ENCODE results near the gene CACNA2D1.

The CACNA2D1 gene

DNA sequence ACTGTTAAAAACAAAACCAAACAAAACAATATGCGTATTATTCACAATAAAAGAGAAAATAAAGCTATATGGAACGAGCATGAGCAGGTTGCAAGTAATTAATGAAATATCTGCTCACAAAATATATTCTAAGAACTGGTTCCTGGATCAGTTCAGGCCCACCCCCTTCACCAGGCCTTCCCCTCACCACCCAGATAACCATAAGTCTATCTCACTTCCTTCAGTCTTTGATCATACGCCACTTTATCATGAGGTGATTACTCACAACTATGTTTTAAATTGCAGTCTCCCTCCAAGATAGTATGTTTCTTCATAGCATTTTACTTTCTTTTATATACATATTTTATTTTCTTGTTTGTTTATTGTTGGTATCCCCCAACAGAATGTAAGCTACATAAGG lies 410.7 kb downstream of the CACNA2D1 start:
- H3K9me3 ChIP-seq (ENCODE audit: control insufficient read depth, low read length): no peaks in the 10 kb centered on the region
- H2AFZ ChIP-seq: no peak overlapping the region
- TF ChIP-seq, protein P1, sequence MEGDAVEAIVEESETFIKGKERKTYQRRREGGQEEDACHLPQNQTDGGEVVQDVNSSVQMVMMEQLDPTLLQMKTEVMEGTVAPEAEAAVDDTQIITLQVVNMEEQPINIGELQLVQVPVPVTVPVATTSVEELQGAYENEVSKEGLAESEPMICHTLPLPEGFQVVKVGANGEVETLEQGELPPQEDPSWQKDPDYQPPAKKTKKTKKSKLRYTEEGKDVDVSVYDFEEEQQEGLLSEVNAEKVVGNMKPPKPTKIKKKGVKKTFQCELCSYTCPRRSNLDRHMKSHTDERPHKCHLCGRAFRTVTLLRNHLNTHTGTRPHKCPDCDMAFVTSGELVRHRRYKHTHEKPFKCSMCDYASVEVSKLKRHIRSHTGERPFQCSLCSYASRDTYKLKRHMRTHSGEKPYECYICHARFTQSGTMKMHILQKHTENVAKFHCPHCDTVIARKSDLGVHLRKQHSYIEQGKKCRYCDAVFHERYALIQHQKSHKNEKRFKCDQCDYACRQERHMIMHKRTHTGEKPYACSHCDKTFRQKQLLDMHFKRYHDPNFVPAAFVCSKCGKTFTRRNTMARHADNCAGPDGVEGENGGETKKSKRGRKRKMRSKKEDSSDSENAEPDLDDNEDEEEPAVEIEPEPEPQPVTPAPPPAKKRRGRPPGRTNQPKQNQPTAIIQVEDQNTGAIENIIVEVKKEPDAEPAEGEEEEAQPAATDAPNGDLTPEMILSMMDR (IDR thresholded peaks at IDR 0.05): no peak
- H3K27ac ChIP-seq: no peak overlapping the region
- no peaks in the 10 kb centered on the region for H3K27me3 ChIP-seq (ENCODE audit: control insufficient read depth, insufficient read depth, low read length)
- H3K36me3 ChIP-seq (ENCODE audit: control insufficient read depth, insufficient read depth, low read length): no peaks in the 10 kb centered on the region
- H3K9ac ChIP-seq: no peak overlapping the region
- H3K4me1 ChIP-seq: no peaks in the 10 kb centered on the region
- no peaks in the 10 kb centered on the region for H3K79me2 ChIP-seq
- H3K4me2 ChIP-seq (ENCODE audit: low read length): no peak overlapping the region
- H3K4me3 ChIP-seq (ENCODE audit: low read depth, low read length): no peak overlapping the region

DNA sequence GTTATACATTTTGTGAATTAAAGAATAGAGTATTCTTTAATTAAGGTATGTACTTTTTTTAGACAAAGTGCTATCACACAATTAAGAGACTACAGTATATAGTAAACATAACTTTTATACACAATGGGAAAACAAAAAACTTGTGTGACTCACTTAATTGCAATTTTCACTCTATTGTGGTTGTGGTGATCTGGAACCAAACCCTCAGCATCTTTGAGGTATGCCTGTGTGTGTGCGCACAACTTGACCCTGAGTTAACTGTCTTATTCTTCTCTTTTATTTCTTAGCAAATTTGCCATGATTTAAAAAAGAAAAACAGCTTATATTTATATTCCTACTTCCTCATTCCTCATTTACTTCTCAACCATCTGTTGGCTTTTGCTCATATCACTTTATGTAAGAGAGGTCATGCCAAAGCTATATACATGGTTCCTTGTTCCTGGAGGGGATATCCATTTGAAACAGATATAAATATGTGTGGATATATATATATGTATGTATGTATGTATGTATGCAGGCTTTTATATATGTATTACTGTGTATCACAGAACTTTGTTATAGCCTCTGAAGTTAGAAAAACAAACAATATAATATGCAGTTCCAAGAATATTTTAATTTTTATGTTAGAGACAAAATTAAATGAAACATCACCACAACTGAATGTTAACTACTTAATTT lies 414.2 kb downstream of the CACNA2D1 start:
- H3K9me3 ChIP-seq (ENCODE audit: control insufficient read depth, low read length): no peaks in the 10 kb centered on the region
- TF ChIP-seq, protein P1 (IDR thresholded peaks at IDR 0.05): no peak
- no peak overlapping the region for H2AFZ ChIP-seq
- H3K4me3 ChIP-seq (ENCODE audit: low read depth, low read length): no peak overlapping the region
- no peaks in the 10 kb centered on the region for H3K27me3 ChIP-seq (ENCODE audit: control insufficient read depth, insufficient read depth, low read length)
- no peak overlapping the region for H3K9ac ChIP-seq
- H3K4me1 ChIP-seq: no peaks in the 10 kb centered on the region
- H3K79me2 ChIP-seq: no peaks in the 10 kb centered on the region
- no peaks in the 10 kb centered on the region for H3K36me3 ChIP-seq (ENCODE audit: control insufficient read depth, insufficient read depth, low read length)
- no peak overlapping the region for H3K4me2 ChIP-seq (ENCODE audit: low read length)
- no peak overlapping the region for H3K27ac ChIP-seq

DNA sequence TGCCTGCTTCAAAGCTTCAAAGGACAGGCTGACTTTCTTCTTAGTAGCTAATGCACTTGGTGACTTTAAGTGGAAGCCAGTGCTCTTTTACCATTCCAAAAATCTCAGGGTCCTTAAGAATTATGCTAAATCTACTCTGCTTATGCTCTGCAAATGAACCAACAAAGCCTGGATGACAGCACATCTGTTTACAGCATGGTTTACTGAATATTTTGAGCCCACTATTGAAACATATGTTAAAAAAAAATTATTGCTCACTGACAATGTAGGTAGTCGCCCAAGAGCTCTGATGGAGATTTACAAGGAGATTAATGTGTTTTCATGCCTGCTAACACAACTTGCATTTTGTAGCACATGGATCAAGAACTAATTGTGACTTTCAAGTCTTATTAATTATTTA lies 415.5 kb downstream of the CACNA2D1 start:
- Histone ChIP-seq H3K4me1 (no peaks in the 10 kb centered on the region), H3K4me2 (ENCODE audit: low read length) (no peak overlapping the region)

DNA sequence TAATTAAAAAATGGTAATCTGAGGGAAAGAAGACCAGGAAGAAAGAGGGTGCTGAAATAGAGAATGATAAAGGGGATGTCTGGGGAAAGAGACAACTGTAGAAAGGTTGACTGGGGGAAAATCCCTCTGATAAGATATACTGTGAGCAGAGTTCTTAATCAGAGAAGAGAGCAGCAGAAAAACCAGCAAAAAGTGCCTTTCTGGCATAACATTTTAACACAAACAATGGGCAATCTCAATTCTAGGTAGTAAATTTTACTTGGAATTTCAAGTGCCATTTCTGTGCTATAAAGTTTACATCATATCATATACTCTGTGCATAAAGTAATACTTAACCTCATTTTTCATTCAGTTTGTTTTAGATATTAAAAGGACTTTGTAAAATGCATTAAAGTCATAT lies 421.9 kb downstream of the CACNA2D1 start:
- no peak overlapping the region for H3K9ac ChIP-seq
- no peaks in the 10 kb centered on the region for H3K79me2 ChIP-seq
- TF ChIP-seq, protein P1 (IDR thresholded peaks at IDR 0.05): no peak
- H2AFZ ChIP-seq: no peak overlapping the region
- H3K27me3 ChIP-seq (ENCODE audit: control insufficient read depth, insufficient read depth, low read length): no peaks in the 10 kb centered on the region
- no peak overlapping the region for H3K4me3 ChIP-seq (ENCODE audit: low read depth, low read length)
- H3K4me1 ChIP-seq: no peaks in the 10 kb centered on the region
- no peaks in the 10 kb centered on the region for H3K36me3 ChIP-seq (ENCODE audit: control insufficient read depth, insufficient read depth, low read length)
- no peaks in the 10 kb centered on the region for H3K9me3 ChIP-seq (ENCODE audit: control insufficient read depth, low read length)
- H3K27ac ChIP-seq: no peak overlapping the region
- no peak overlapping the region for H3K4me2 ChIP-seq (ENCODE audit: low read length)

More for the DNA sequence above, 415.5 kb downstream of the CACNA2D1 start:
- no peak overlapping the region for H2AFZ ChIP-seq
- no peaks in the 10 kb centered on the region for H3K27me3 ChIP-seq (ENCODE audit: control insufficient read depth, insufficient read depth, low read length)
- no peak overlapping the region for H3K27ac ChIP-seq
- H3K79me2 ChIP-seq: no peaks in the 10 kb centered on the region
- H3K36me3 ChIP-seq (ENCODE audit: control insufficient read depth, insufficient read depth, low read length): no peaks in the 10 kb centered on the region
- no peak overlapping the region for H3K4me3 ChIP-seq (ENCODE audit: low read depth, low read length)
- TF ChIP-seq, protein P1 (IDR thresholded peaks at IDR 0.05): no peak
- no peaks in the 10 kb centered on the region for H3K9me3 ChIP-seq (ENCODE audit: control insufficient read depth, low read length)
- H3K9ac ChIP-seq: no peak overlapping the region

DNA sequence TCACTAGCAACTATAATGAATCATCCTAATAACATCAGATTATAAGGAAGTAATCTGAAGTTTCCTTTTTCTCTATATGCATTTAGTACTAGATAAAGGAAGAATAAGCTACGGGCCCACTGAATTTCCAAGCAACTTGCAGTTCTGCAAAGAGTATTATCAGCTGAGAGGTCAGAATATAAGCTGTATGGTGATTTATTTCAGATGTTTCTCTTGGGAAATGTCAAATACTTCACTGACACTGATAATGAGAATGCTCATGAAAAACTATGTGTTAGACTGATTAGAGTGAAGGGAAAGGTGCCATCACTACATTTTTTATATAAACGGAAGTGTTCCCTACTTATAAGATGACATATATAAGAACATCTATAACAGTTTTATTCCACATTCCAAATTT lies 422.5 kb downstream of the CACNA2D1 start:
- H3K27ac ChIP-seq: no peak overlapping the region
- no peaks in the 10 kb centered on the region for H3K9me3 ChIP-seq (ENCODE audit: control insufficient read depth, low read length)
- TF ChIP-seq, protein P1 (IDR thresholded peaks at IDR 0.05): no peak
- H3K4me3 ChIP-seq (ENCODE audit: low read depth, low read length): no peak overlapping the region
- no peak overlapping the region for H3K9ac ChIP-seq
- H2AFZ ChIP-seq: no peak overlapping the region
- H3K79me2 ChIP-seq: no peaks in the 10 kb centered on the region
- no peak overlapping the region for H3K4me2 ChIP-seq (ENCODE audit: low read length)
- H3K36me3 ChIP-seq (ENCODE audit: control insufficient read depth, insufficient read depth, low read length): no peaks in the 10 kb centered on the region
- no peaks in the 10 kb centered on the region for H3K27me3 ChIP-seq (ENCODE audit: control insufficient read depth, insufficient read depth, low read length)
- no peaks in the 10 kb centered on the region for H3K4me1 ChIP-seq

Data from parathyroid adenoma (tissue), 2 donors.